H1 (cell line): ENCODE measurements around the gene SPC25. TPM values are rescaled to one million over a fixed set of nuclear protein-coding genes. Genes with fewer than 3 reads are reported as not detected.

Experiments used
- CTCF ChIA-PET: fragments of 300-600 bp; sonication (Branson Sonifier 250); formaldehyde crosslinking; loops from one replicate; lab custom pipeline; 2021; ENCODE audit not compliant: partially characterized antibody; lab: Charles Lee
- POLR2A ChIA-PET: fragments of 300-600 bp; sonication (Branson Sonifier 250); formaldehyde crosslinking; loops from one replicate; lab custom pipeline; 2021; ENCODE audit warnings: inconsistent platforms; ENCODE audit not compliant: partially characterized antibody; lab: Charles Lee
- DNase-seq, 2 experiments: peaks; one replicate each; pipeline versions ENCODE4 v3.0.0 to v3.0.0-alpha.2; 2010 to 2022; ENCODE audit warnings: low spot score in 2 of 2, low read depth in 1 of 2, mixed read lengths in 1 of 2
- FAIRE-seq: peaks from 2 replicates; lab custom pipeline; 2011; peaks lifted over from hg19 to GRCh38; lab: Jason Lieb, UNC
- H2AFZ ChIP-seq: 2 replicates; pipeline ENCODE4 v1.8.1; 2012; ENCODE audit warnings: low read length, inconsistent platforms
- H2AK5ac ChIP-seq: 2 replicates; pipeline ENCODE4 v1.6.1; 2013; ENCODE audit warnings: low read depth, low read length
- H2BK120ac ChIP-seq: replicated peaks from 2 replicates; pipeline ENCODE3; 2013; ENCODE audit warnings: low read depth, low read length, inconsistent platforms
- H2BK12ac ChIP-seq: 2 replicates; pipeline ENCODE4 v1.6.1; 2013; ENCODE audit warnings: low read depth, low read length
- H2BK15ac ChIP-seq: 2 replicates; pipeline ENCODE4 v1.6.1; 2013; ENCODE audit warnings: low read length
- H2BK20ac ChIP-seq: 2 replicates; pipeline ENCODE4 v1.6.1; 2013; ENCODE audit warnings: low read length
- H2BK5ac ChIP-seq: 2 replicates; pipeline ENCODE4 v1.6.1; 2013; ENCODE audit warnings: low read depth, low read length
- H3K14ac ChIP-seq: 2 replicates; pipeline ENCODE4 v1.6.1; 2013; ENCODE audit warnings: inconsistent platforms; ENCODE audit not compliant: insufficient read length
- H3K18ac ChIP-seq: 2 replicates; pipeline ENCODE4 v1.6.1; 2013; ENCODE audit warnings: low read length; ENCODE audit errors: extremely low read depth
- H3K23ac ChIP-seq: 2 replicates; pipeline ENCODE4 v1.6.1; 2013; ENCODE audit warnings: inconsistent platforms; ENCODE audit not compliant: insufficient read length
- H3K23me2 ChIP-seq: 2 replicates; pipeline ENCODE4 v1.6.1; 2013; ENCODE audit warnings: low read depth, low read length
- H3K27ac ChIP-seq: 2 replicates; pipeline ENCODE4 v1.6.1; 2011; ENCODE audit warnings: low read depth, low read length, inconsistent platforms
- H3K27me3 ChIP-seq, 4 experiments: replicated peaks in 1 of 4; 1 replicate in 1 of 4; 2 replicates in 3 of 4; pipeline versions ENCODE4 v1.6.1 to v1.8.1; 2011 to 2013; ENCODE audit warnings: low read length in 3 of 4, mild to moderate bottlenecking in 3 of 4, inconsistent platforms in 2 of 4, mixed read lengths in 2 of 4, moderate library complexity in 1 of 4; ENCODE audit not compliant: control insufficient read depth in 3 of 4, insufficient read depth in 3 of 4; ENCODE audit errors: extremely low read depth in 1 of 4
- H3K36me3 ChIP-seq, 4 experiments: 2 replicates each; pipeline versions ENCODE4 v1.6.1 to v1.8.1; 2011 to 2013; ENCODE audit warnings: mild to moderate bottlenecking in 4 of 4, low read length in 3 of 4, moderate library complexity in 2 of 4, control low read depth in 1 of 4, inconsistent platforms in 1 of 4; ENCODE audit not compliant: insufficient read depth in 4 of 4, control insufficient read depth in 2 of 4
- H3K4ac ChIP-seq: replicated peaks from 2 replicates; pipeline ENCODE3; 2013; ENCODE audit warnings: low read length, low read depth, mixed read lengths, inconsistent platforms; ENCODE audit not compliant: insufficient read length
- H3K4me1 ChIP-seq, 4 experiments: replicated peaks in 1 of 4; 1 replicate in 1 of 4; 2 replicates in 3 of 4; pipeline versions ENCODE4 v1.6.1 to v1.8.1; 2011 to 2013; ENCODE audit warnings: low read length in 3 of 4, inconsistent platforms in 2 of 4, mixed read lengths in 1 of 4; ENCODE audit not compliant: insufficient read depth in 4 of 4, control insufficient read depth in 3 of 4
- H3K4me2 ChIP-seq, 2 experiments: 2 replicates each; pipeline versions ENCODE4 v1.6.1 to v1.8.1; 2011 to 2013; ENCODE audit warnings: low read depth in 2 of 2, low read length in 2 of 2, control low read depth in 1 of 2, inconsistent platforms in 1 of 2, mild to moderate bottlenecking in 1 of 2; ENCODE audit not compliant: insufficient read depth in 1 of 2
- H3K4me3 ChIP-seq, 4 experiments: fragments of 200-600, 300-600 bp in 1 of 4; sonication (generic), shearing (Covaris generic), sonication (Bioruptor Twin) in 1 of 4; 2 replicates each; pipeline versions ENCODE4 v1.5.1 to v1.8.1; 2011 to 2016; ENCODE audit warnings: low read length in 4 of 4, low read depth in 3 of 4, control low read depth in 2 of 4, inconsistent platforms in 2 of 4, mild to moderate bottlenecking in 2 of 4, mixed read lengths in 1 of 4, moderate library complexity in 1 of 4; ENCODE audit not compliant: insufficient read depth in 2 of 4; ENCODE audit errors: extremely low read depth in 1 of 4
- H3K56ac ChIP-seq: replicated peaks from 2 replicates; pipeline ENCODE3; 2013; ENCODE audit warnings: low read depth, mild to moderate bottlenecking, mixed read lengths, low read length, inconsistent platforms; ENCODE audit not compliant: insufficient read length
- H3K79me1 ChIP-seq: 2 replicates; pipeline ENCODE4 v1.6.1; 2013; ENCODE audit warnings: low read depth, low read length, control low read depth
- H3K79me2 ChIP-seq, 2 experiments: 2 replicates each; pipeline versions ENCODE4 v1.6.1 to v1.8.1; 2012 to 2013; ENCODE audit warnings: low read length in 2 of 2, mild to moderate bottlenecking in 2 of 2, inconsistent platforms in 1 of 2; ENCODE audit not compliant: insufficient read depth in 2 of 2, control insufficient read depth in 1 of 2
- H3K9ac ChIP-seq, 4 experiments: replicated peaks in 1 of 4; 1 replicate in 1 of 4; 2 replicates in 3 of 4; pipeline versions ENCODE4 v1.6.1 to v1.8.1; 2011 to 2013; ENCODE audit warnings: low read depth in 3 of 4, low read length in 3 of 4, control low read depth in 2 of 4, mild to moderate bottlenecking in 2 of 4, moderate library complexity in 2 of 4, inconsistent platforms in 1 of 4; ENCODE audit errors: extremely low read depth in 1 of 4
- H3K9me3 ChIP-seq, 2 experiments: 2 replicates each; pipeline versions ENCODE4 v1.6.1 to v1.8.1; 2012 to 2013; ENCODE audit warnings: mild to moderate bottlenecking in 2 of 2, moderate library complexity in 2 of 2, control low read depth in 1 of 2, inconsistent platforms in 1 of 2, low read depth in 1 of 2, low read length in 1 of 2, mixed read lengths in 1 of 2; ENCODE audit not compliant: insufficient read depth in 2 of 2
- H4K20me1 ChIP-seq, 2 experiments: replicated peaks in 1 of 2; 2 replicates each; pipeline versions ENCODE3 to v1.8.1; 2011 to 2013; ENCODE audit warnings: inconsistent platforms in 2 of 2, low read length in 2 of 2, mild to moderate bottlenecking in 1 of 2; ENCODE audit not compliant: insufficient read depth in 2 of 2, control insufficient read depth in 1 of 2
- H4K5ac ChIP-seq: 2 replicates; pipeline ENCODE4 v1.6.1; 2013; ENCODE audit warnings: low read length, low read depth, mixed read lengths, inconsistent platforms; ENCODE audit not compliant: insufficient read length
- H4K8ac ChIP-seq: 2 replicates; pipeline ENCODE4 v1.8.0; 2013; ENCODE audit warnings: mild to moderate bottlenecking, moderate library complexity, low read length, inconsistent platforms; ENCODE audit not compliant: insufficient read depth; ENCODE audit errors: extremely low read depth
- H4K91ac ChIP-seq: replicated peaks from 2 replicates; pipeline ENCODE3; 2013; ENCODE audit warnings: low read length, mixed read lengths, inconsistent platforms; ENCODE audit not compliant: insufficient read length
- ASH2L ChIP-seq: fragments of 200-600, 300-600 bp; sonication (generic); IDR thresholded peaks from one replicate; pipeline ENCODE4 v1.7.1; 2017; ENCODE audit warnings: low read length
- ATF2 ChIP-seq: IDR thresholded peaks from 2 replicates; pipeline ENCODE4 v1.6.1; 2012; ENCODE audit warnings: low read length, inconsistent platforms
- CHD2 ChIP-seq: IDR thresholded peaks from 2 replicates; pipeline ENCODE4 v1.6.1; 2012; ENCODE audit warnings: low read length, improper control_type of control experiment
- E2F6 ChIP-seq: IDR thresholded peaks from 2 replicates; pipeline ENCODE4 v1.6.1; 2012; ENCODE audit warnings: inconsistent platforms
- FOSL1 ChIP-seq: IDR thresholded peaks from 2 replicates; pipeline ENCODE4 v1.6.1; 2011; ENCODE audit warnings: mild to moderate bottlenecking, low read depth, low read length, moderate library complexity; ENCODE audit not compliant: insufficient read depth
- GTF2F1 ChIP-seq: IDR thresholded peaks from 2 replicates; pipeline ENCODE4 v1.6.1; 2012; ENCODE audit warnings: low read depth, low read length, improper control_type of control experiment, borderline replicate concordance
- KDM5A ChIP-seq: fragments of 200-600 bp; IDR thresholded peaks from 2 replicates; pipeline ENCODE4 v1.7.1; 2012; ENCODE audit warnings: mild to moderate bottlenecking, low read length, inconsistent platforms, mixed read lengths
- POLR2A ChIP-seq, 2 experiments: IDR thresholded peaks; 1 replicate in 1 of 2; 2 replicates in 1 of 2; pipeline ENCODE4 v1.6.1; 2011; ENCODE audit warnings: low read depth in 2 of 2, low read length in 2 of 2, mild to moderate bottlenecking in 2 of 2; ENCODE audit errors: control extremely low read depth in 1 of 2
- POU5F1 ChIP-seq: IDR thresholded peaks from 2 replicates; pipeline ENCODE4 v1.6.1; 2011; ENCODE audit warnings: low read depth, mild to moderate bottlenecking, low read length, moderate library complexity
- RFX5 ChIP-seq: IDR thresholded peaks from 2 replicates; pipeline ENCODE4 v1.6.1; 2011; ENCODE audit warnings: low read depth, low read length, improper control_type of control experiment, borderline replicate concordance
- TAF1 ChIP-seq: IDR thresholded peaks from 2 replicates; pipeline ENCODE4 v1.6.1; 2011; ENCODE audit warnings: mild to moderate bottlenecking, low read depth, low read length
- TAF7 ChIP-seq: optimal IDR thresholded peaks from 2 replicates; pipeline ENCODE3; 2011; ENCODE audit warnings: low read depth, mild to moderate bottlenecking, inconsistent platforms, low read length, moderate library complexity, borderline replicate concordance
- TCF12 ChIP-seq: IDR thresholded peaks from 2 replicates; pipeline ENCODE4 v1.6.1; 2011; ENCODE audit warnings: low read depth, mild to moderate bottlenecking, low read length
- WGBS, 2 experiments: shearing (Covaris generic) in 1 of 2; methylation state at CpG; one replicate each; pipeline versions ENCODE4 v1.1.6 to v1.1.7; 2013 to 2015; ENCODE audit warnings: low lambda C conversion rate in 2 of 2, mixed read lengths in 2 of 2, inconsistent platforms in 1 of 2, low coverage in 1 of 2, missing lambda C conversion rate in 1 of 2; ENCODE audit not compliant: insufficient replicate concordance in 2 of 2, insufficient coverage in 1 of 2, insufficient read length in 1 of 2; ENCODE audit errors: extremely low coverage in 1 of 2, missing lambda C conversion rate in 1 of 2; 5-methylcytosine and 5-hydroxymethylcytosine counted together
- polyA plus RNA-seq, 7 experiments: library from polyadenylated mRNA; depleted of rRNA in 3 of 7; stranded (reverse) in 5 of 7; unstranded in 2 of 7; fragments of >200 nt in 5 of 7; fragments of 200-250 nt in 2 of 7; gene quantifications; 1 replicate in 5 of 7; 2 replicates in 1 of 7; 4 replicates in 1 of 7; pipeline versions ENCODE4 v1.2.1 to v1.2.3, GENCODE V29; 2011 to 2013; ENCODE audit warnings: missing spikeins in 2 of 7, mixed read lengths in 2 of 7
- total RNA-seq: library from RNA; stranded (reverse); fragmentation: NEBNext Ultra II Directional; extraction: Animal tissue kit (Norgen Biotek cat#: 25700); gene quantifications from 2 replicates; pipeline ENCODE4 v1.2.1, GENCODE V29; 2021

The SPC25 gene
- total and polyA plus RNA-seq, 2 of the 8 experiments (the other 6 are each of a cell fraction or from before 2014, with no cell fraction given): 21.0 to 34.7 TPM

GRCh38 chr2:168848225-168848624, 42.0 kb downstream of the SPC25 start:
- Histone ChIP-seq H2BK120ac (no peak overlapping the region), H2BK15ac (no peak overlapping the region), H3K23ac (no peak overlapping the region), H2BK20ac (no peak overlapping the region), H3K27me3 (no peaks in the 10 kb centered on the region), H4K20me1 (no peaks in the 10 kb centered on the region), H3K4me1 (no peaks in the 10 kb centered on the region), H3K4me3 (no peak overlapping the region), H2BK5ac (no peak overlapping the region), H3K4ac (no peak overlapping the region), H3K23me2 (no peaks in the 10 kb centered on the region), H3K79me2 (no peaks in the 10 kb centered on the region), H3K79me1 (no peaks in the 10 kb centered on the region), H4K8ac (no peak overlapping the region), H3K56ac (no peak overlapping the region), H3K9me3 (no peaks in the 10 kb centered on the region), H3K18ac (no peak overlapping the region), H2AK5ac (no peak overlapping the region), H3K4me2 (no peak overlapping the region), H4K5ac (no peak overlapping the region), H3K9ac (no peak overlapping the region), H3K27ac (no peak overlapping the region), H2BK12ac (no peak overlapping the region), H2AFZ (no peak overlapping the region), H4K91ac (no peak overlapping the region), H3K14ac (no peak overlapping the region), H3K36me3 (no peaks in the 10 kb centered on the region; a peak in 1 of 8 replicates)
- CTCF ChIA-PET: interaction anchor here (2.8 kb wide), 1 partner anchor 12 kb away, joined by 8 read pairs; no protein-coding TSS in a partner anchor
- no peak for FAIRE-seq
- DNase-seq: no peak
- POLR2A ChIA-PET: no interaction called here
- WGBS, 2 experiments: 82% methylated on average over 3 of the region's 3 CpGs; no CpG with 5 or more reads in 1 of the 2 experiments
- TF ChIP-seq E2F6 (no peak), ASH2L (no peak), GTF2F1 (no peak), FOSL1 (no peak), TCF12 (no peak), TAF7 (no peak), POLR2A (IDR thresholded peaks at IDR 0.05; ENCODE audit: control extremely low read depth in 1 of 2, low read depth in 2 of 2, low read length in 2 of 2) (no peak), ATF2 (no peak), TAF1 (no peak), CHD2 (no peak), POU5F1 (no peak), KDM5A (no peak), RFX5 (no peak)
